Activated T-cell treated with anti-CD3 and anti-CD28 coated beads, Interleukin-2, amount 50 U/mL, for 1 hour (primary cell): ENCODE data around the gene MED22.
"Not testable (repeated sequence)": the region's sequence is repeated elsewhere in the genome, so short reads cannot be mapped to it uniquely, and the experiment has no call there.

Experiments
- DNase-seq: peaks from one replicate; pipeline ENCODE4 v3.0.0-alpha.2; 2020

The MED22 gene

GRCh38 chr9:133304158-133304470, 43.8 kb downstream of the MED22 start:
- DNase-seq, result no peak

DNA sequence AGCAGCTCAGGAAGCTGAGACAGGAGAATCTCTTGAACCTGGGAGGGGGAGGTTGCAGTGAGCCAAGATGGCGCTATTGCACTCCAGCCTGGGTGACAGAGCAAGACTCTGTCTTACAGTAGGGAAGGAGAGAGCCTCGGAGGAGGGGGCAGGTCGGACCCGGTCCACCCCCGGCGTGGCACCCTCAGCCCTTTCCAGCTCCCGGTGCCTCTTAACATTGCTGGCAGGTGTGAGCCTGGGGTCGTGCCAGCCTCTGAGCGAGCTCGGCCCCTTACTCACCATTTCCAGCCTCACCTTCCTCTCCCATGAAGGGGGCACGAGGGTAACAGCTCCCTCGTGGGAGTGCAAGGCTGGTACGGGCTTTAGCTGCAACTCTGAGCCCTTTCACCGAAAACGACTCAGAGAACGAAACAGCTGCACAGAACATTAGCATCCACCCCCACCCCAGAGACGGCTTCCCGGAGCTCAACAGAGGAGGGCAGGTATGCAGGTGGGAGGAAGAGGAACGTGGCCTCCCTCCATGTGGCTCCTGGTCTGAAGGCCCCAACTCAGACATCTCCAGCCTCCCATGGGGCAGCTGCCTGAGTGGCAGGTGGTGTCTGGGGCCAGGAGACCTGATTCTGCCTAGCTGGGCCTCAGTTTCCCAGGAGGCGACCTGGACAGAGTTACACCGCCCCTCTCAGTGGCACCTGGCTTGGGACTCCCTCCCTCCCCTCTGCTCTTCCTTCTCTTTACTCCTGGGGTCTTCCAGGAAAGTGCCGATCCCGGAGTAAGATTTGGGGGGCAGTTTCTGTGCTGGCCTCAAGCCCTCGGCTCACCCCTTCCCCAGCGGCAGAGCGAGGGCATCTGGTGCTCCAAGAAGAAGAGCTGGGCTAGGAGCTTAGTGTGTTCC, 44.4 kb downstream of the MED22 start:
- DNase-seq, result no peak

DNA sequence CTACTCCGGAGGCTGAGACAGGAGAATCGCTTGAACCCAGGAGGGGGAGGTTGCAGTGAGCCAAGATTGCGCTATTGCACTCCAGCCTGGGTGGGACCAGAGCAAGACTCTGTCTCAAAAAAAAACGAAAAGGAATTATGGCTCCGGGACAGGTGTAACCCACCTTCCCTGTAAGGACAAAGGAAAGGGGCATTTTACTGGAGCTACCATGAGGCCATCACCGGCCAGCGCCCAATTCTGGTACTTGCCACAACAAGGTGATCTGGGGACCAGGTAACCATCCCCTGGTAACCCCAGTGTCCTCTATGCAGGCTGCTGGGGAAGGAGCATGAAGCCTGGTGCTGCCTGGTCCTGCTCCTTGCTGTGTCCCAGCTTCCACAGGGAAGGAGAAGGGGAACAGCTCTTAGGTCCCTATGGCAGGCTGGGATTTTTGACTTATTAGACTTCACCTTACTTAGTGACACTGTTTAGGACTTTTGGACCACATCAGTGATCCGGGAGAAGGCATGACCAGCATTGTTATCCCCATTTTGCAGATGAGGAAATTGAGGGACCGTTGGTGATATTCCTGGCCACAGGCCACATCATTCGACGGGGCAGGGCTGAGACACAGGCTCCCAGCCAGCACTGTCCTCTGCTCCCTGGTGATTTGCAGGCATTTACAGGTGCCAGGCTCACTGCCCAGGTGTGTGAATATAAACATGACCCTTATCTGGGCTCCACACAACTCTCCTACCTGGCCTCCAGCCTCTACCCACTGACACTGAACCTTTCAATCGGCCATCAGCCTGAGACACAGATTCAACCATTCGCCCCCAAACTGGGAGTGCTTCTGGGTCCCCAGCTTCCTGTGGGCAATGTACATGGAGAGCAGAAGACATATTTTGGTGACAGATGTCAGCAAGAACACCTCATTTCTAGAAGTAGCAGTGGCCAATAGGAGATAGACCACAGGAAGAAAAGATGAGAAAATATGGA, 46.4 kb downstream of the MED22 start:
- no peak for DNase-seq

- DNase-seq, result not testable (repeated sequence)
Measured at GRCh38 chr9:133299996-133300395, 47.9 kb downstream of the MED22 start.

- DNase-seq, result no peak
Measured at GRCh38 chr9:133294257-133294656, 53.7 kb downstream of the MED22 start.

DNA sequence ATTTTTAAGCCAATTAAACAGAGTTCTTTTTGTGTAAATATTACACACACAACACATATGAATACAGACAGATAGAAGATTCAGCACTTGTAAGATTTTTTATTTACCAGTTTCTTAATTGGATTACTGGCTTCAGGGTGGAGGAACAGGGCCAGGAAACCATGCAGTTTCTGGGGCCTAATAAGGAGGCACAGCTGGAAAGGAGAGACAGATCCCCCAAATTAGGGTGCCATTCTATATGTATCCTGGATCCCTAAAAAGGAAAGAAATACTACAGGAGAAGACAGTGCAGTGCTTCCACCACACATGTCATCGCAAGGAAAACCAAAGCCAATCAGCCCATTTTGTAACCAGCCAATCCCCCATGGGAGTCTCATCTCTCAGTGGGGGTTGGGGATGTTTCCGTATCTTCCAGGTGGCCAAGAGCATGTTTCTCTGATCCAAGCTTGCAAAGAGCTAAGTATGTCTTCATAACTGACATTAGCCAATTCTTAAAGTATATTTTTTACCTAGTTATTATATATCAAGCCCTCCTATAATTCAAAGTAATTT, 57.1 kb downstream of the MED22 start:
- no peak for DNase-seq
